ENCODE data around the gene HTR4.

The HTR4 gene

DNA sequence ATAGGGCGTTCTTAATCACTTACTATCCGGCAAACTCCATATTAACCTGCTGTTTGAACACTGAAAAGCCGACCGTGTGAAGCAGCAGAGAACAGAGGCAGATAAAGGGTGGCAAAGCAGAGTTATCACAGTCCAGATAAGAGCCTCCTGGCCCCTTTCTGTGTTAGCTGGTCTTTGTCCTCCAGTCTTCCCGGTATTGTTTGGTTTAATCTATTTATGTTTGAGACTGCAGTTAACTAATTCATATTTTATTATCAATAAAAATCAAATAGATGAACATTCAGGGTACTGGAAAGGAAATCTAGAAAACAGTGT lies 6.0 kb upstream of the HTR4 start:
- DNase-seq, result no peak

DNA sequence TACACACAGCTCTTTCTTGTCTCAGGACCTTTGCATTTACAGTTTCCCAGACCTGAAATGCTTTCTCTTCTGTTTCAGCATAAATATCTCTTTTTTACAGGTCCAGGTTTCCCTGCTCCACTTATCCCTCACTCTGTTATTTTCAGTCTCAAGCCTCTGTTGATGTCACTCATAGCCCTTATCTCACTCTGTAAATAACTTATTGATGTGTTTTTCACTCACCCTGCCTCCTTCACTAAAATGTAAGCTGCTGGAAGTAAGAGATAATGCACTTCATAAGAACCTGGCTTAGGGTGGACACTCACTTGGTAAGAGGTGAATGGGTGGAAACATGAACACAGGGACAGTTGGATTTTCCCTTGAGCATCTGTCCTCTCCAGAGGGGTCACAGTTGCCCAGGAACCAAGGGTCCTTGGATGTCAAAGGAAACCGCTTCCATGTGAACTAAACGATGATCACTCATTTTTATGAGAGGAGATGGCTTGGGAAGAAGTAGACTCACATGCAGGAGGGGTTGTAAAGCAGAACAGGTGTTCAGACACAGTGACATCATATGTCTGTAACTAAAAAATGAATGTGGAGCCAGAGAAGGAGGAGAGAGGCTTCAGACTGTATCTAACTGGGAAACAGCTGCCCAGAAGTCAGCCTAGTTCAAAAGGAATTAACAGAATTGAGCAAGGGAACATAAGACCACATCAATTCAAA lies 5.5 kb upstream of the HTR4 start:
- no peak for DNase-seq

DNA sequence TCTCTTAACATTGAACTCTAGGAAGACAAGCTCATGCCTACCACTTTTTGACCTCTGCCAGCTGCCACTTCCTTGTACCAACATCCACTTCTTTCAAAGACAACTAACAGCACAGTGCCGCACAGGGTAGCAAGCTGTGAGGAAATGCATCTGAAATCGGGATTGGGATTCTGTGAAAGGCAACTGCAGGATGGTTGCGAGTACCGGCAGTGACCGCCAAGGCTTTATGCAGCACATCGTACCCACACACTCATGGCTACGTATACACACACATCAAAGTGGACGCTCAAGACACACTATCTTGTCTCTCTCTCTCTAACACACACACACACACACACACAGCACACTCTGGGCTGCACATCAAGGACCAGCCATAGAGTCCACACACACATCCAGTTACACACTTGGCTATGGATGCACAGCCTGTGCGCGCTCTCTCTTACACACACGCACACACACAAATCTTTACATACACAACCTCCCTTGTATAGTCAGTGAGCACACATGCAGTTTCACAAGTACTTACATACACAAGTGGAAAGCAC lies 964 bp downstream of the HTR4 start:
- DNase-seq, result no peak

DNA sequence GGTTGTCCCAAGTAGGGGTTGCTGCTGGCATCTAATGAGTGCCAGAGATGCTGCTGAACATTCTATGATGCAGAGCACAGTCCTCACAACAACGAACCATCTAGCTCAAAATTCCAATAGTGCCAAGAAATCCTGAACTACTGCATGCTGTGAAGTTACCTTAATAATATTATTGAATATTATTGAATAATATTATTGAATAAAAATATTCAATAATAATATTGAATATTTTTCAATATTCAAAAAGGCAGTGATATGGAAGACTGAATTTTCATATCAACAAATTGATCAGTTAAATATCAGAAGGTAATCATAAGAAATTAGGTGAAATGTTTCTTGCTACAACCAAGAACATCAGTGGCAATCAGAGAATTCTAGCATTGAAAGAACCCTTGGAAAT lies 2.8 kb downstream of the HTR4 start:
- no peak for DNase-seq

DNA sequence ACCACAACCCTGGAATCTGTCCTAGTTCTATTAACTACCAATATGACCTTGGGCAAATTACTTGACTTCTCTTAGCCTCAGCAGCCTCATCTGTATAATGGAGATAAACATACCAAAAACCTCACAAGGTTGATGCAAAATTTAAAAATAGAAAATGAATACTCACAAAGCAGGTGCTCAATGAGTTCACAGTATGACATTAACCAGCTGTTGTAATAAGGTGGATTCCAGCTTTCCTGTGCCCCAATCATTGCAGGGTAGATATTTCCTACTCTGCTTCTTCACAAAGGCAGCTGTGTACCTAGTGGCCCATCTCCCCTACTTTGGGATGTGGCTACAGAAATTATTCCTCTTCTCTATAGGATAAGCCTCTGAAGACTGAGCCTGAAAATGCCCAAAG lies 8.8 kb downstream of the HTR4 start:
- DNase-seq, result no peak

DNA sequence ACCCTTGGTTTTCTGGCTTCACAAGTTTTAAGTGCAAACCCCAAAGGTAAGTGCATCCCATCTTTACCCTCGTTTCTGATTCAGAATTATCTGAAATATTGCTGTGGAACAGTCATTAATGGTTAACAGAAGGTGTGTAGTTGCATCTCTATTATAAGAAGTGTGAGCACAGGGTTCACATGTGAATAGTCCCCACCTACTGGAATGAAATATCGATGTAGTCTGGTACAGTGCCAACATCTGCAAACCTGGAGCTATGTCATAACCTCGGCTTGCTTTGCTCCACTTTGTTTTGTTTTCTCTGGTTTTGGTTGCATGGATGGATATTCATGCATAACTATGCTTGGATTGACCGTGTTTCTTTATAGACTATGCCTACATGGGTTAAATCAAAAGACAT lies 12.6 kb downstream of the HTR4 start:
- no peak for DNase-seq

DNA sequence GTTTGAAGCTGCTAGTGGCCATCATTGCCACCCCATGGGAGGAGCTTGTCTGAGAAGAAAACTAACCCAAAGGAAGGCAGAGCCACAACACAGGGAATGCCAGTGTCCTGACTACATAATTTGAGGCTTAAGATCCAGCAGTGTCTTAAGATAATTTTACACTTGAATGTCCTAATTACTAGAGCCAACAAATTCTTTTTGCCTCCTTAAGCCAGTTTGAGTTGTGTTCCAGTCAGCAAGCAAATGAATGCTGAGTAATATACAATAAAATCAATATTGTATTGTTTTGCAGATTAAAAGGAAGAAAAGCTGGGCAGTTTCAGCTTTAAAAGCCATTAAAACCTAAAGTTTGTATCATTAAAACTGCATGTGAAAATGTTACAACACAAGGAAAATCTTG lies 13.9 kb downstream of the HTR4 start:
- no peak for DNase-seq

DNA sequence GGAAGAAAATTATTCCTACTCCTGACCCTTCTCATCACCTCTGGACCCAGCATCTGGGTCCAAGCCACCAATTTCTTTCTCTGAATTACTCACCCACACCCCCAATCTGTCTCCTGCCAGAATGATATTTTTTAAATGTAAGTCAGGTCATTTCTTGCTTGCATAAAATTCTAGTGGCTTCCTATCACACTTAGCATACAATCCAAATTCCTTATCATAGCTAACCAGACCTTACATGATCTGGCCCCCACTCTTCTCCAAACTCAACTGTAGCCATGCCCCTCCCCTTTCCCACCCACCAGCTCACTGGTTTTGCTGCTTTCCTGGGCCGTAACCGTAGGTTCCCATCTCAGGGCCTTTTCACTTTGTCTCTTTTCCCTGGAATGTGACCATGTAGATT lies 15.2 kb downstream of the HTR4 start:
- DNase-seq, result no peak

DNA sequence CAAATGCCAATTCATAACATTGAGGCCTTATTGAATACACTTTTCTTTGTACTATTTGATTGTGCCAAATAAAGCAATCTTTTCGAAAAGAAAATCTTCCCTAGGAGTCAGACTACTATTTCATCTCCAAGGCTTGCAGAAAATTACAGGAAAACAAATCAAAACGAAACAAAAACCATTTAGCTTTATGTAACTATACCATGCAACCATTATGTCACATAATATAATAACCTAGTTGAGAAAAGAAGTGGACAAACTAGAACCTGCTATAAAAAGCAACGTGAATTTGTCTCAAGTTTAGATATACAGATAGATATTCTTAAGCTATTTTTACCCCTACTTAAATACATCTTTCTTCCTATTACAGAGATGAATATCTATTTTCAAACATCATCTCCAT lies 18.0 kb downstream of the HTR4 start:
- no peak for DNase-seq

DNA sequence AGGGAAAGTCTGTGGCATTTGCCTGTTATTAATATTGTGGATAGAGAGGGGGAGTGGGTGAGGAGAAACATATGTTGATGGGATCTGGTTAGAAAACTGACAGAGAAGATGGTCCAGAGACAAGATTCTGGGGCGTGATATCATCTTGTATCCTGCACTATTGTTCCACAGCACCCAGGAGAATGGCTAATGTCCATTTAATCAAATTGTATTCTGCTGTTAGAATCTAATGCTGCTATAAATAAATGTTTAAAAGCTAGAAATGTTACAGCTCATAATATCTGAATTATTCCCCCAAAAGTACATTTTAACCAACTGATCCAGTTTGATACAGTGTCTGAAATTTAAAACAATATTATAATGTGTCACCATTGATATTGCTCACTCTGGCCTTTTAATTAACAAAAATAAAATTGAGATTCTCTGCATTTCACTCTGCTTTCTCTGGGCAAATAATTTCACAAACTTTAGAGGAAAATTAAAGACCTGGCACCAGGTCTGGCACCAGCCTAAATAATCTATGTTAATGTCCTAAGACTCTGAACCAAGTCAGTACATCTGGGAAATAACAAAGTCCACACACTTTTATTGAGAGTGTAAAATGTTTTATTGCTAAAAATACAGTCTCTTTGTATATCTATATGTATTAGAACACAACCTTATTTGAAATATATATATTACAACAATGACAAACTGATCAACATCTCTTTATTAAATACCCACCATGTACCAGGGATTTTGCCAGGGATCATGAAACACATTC lies 18.8 kb downstream of the HTR4 start:
- no peak for DNase-seq

DNA sequence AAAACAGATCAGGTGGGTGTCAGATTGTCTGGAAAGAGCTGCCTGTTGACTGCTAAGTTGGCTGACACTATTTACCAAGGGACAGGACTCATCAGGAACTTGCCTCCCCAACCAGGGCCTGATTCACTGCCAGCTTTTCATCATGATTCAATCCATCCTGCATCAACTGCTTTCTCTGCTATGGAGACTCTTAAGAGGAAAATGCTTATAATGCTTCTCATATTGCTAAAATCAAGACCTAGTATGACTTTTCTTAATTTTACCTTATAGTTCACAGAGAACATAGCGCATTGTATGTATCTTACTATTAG lies 21.3 kb downstream of the HTR4 start:
- no peak for DNase-seq

DNA sequence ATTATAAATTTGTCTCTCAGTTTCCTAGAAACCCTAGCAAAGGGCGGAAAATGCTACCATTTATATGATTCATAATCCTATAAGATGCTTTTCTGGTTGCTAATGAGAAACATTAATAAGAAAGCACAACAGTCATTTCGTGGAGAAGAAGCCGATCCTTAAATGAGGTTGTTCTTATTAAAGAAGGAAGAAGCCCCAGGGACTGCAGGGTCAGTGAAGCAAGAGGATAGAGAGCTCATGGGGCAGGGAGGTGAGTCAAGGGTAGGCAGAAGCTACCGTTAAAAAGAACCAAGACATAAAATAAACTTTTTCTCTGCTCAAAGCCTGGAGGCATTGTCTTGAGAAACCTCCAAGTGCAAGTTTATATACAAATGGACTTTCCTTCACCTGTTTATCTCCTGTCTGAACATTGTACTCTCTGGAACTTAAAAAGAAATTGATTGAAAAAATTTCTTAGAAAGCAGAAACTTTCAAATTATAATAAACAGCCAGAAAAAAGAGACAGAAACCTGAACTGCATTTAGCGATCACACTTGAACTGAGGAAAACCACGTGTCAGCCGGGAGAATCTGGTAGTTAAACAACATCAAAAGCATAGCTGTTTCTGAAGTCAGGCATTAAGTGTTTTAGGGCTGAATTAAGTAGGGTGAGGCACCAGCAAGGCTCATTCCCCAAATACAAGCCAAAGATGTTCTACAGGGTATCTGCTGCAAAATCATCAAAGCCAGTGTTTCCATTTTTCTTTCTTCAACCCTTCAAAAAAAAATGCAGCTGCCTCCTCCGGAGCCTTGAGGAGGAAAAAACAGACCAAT lies 21.9 kb downstream of the HTR4 start:
- DNase-seq, result no peak

DNA sequence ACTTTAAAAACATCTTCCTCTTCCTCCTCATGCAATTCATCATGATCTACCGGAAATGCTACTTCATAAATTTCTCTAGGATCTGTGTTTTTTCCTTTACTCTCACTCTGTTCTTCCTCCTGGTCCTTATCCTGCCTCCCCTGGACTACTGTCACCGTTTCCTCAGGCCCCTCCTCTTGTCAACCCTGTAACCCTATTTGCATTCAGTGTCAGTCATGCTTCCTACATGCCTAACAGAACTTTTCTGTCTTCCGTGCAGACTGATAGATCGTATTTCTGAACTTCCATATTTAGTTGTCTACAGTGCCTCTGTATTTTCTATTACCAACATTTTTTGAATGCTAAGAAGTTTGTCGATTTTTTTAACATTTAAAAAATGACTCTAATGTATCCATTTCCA lies 27.3 kb downstream of the HTR4 start:
- no peak for DNase-seq

DNA sequence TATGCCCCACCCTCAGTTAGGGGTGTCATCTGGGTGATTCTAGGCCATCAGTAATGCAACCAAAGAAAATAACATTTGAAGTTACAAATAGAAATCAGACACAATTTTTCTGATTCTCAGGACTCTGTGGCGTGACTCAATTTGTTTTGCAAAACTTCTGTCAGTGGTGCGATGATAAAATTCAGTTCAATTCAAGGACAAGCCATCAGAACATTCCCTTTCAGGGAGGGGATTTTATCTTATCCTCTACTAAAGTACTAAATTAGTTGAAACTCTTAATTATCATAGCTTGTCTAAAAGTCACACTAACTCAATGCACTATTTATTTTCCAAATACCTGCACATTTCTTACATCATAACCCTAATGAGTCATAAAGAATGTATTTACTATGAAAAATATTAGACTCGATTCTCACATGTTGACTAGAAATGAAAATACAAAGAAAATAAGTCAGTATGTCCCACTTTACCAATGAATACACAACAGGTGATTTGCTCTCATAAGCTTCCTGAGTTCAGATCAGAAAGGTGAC lies 28.2 kb downstream of the HTR4 start:
- DNase-seq, result no peak

DNA sequence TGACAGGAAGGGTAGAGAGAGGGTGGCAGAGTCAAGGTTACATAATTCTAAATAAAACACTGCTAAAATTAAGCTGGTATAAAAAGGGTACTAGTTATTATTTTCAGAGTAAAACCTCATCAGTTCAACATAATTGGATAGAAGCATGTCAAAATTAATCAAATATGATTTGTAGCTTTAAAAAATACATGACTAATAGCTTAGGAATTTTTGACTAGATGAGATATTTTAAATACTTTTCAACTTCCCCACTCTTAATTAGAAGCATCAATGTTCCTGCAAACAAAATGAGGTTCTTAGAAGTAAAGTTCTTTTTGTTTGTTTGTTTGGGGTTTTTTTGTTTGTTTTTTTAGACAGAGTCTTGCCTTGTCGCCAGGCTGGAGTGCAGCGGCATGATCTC lies 29.1 kb downstream of the HTR4 start:
- no peak for DNase-seq

DNA sequence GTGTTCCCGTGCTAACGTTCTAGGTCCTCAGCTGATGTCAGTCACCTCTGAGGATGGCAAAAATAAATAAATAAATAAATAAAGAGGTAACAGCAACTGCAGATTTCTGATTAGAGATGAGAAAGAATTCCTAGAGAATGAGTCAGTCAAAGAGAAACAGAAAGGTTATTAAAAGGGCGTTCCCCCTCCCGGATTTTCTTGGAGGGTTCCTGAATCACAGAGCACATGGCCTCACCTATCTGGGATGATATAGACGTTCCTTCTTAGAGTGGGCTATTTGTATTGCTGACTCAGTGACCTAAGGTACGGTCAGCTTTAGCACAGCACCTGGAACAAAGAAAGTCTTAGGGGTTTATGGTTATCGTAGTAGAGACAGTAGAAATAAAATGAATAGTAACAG lies 30.6 kb downstream of the HTR4 start:
- no peak for DNase-seq

DNA sequence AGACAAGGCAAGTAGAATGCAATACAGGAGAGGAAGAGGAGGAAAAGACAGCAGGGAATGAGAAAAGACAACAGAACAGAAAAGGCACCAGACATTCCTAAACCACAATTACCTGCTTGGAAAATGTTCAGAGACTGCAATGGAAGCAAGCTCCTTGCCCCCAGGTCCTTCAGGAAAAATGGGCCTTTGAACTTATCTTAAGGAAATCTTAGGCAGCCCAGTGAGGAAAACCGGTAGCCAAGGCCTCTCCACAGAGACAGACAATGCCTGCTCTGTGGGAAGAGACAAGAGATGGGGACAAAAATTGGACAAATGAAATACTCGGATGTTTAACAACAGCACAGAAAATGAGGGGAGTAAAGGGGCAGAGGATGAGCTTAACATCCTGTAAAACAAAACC lies 31.2 kb downstream of the HTR4 start:
- DNase-seq, result no peak

DNA sequence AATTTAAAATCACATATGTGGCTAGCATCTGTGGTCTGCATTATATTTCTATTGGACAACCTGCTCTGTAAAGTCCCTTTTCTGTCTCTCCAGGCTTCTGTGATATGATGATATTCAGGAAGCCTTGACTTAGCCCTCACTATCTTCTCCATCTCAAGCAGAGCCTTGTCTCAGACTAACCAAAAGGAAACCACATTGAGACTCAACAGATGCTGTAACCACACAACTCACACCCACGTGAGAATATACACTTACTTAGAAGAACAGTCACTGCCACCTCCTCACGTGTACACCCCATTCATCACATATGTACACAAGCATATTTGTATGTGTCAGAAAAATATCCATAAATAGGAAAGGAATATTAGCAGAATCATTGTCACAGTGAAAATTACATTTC lies 33.6 kb downstream of the HTR4 start:
- no peak for DNase-seq

DNA sequence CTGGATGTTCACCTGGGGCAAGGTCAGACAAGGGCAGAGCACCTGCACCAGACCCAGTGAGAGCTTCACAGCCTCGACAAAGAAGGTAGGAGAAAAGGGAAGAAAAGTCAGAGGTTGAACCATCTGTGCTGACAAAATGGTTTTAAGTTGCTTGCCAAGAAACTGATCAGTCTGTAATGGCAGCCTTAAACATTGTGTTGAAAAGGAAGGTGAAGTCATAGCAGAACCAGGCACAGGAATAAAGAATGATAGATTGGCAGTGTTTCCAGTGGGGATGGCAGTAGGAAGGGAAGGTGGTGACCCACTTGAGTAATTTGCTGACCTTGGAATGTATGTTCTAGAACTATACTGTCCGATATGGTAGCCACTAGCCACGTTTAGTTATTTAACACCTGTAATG lies 34.2 kb downstream of the HTR4 start:
- no peak for DNase-seq

DNA sequence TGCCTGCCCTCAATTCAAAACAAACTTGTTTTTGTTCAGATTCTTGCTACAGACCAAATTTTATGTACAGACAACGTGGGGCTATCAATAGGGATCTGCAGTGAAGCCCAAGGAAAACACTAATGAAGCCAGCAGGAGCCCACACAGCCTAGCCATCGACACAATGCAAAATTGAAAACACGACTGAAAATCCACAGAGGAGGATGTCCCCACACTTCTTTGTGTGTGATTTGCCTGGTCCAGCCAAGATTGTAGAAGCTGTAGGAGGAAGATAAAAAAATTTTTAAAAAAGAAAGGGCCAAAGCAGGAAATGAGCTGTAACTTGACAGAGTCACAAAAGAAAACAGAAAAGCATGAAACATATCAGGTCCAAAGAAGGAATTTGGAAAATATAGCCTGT lies 34.8 kb downstream of the HTR4 start:
- DNase-seq, result no peak

DNA sequence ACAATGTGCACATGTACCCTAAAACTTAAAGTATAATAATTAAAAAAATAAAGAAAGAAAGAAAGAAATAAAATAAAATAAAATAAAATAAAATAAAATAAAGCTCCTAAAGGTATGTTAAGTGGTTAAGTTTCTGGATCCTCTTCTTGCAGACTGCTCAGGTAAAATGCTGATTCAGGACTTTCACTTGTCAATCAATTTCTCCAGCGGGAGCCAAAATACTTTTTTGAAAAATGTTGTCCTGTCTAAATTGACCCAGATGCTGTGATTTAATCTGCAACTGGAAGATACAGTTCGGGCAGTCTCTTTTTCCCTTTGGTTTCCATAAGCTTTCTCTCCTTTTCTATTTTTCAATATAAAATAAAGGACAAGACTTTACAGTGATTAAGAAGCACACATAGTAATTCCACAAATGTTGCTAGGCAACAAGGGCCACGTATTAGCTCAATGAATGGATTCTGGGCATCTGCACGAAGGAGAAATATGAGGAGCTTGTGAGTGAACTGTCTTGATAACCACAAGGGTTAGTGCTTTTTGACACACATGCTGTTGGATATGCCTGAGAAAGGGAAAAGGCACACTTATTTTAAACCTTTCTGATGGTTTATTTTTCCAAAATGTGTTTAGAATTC lies 38.6 kb downstream of the HTR4 start:
- DNase-seq, result no peak

DNA sequence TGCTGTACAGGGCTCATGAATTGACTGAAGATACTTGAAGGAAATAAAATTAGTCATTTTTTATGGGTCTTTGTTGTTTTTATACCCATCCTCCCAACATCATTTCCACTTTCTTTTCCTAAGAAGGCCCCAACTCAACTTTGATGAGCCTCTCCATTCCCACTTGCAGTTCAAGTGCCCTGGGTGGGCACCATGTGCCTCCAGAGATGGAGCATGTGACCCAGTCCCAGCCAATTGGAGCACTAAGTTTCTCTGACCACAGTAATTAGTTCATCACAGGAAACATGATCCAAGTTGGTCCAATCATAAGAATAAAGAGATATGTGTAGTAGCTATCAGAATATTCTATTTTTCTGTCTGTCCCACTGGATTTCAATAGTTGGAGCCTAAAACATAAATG lies 46.9 kb downstream of the HTR4 start:
- no peak for DNase-seq

DNA sequence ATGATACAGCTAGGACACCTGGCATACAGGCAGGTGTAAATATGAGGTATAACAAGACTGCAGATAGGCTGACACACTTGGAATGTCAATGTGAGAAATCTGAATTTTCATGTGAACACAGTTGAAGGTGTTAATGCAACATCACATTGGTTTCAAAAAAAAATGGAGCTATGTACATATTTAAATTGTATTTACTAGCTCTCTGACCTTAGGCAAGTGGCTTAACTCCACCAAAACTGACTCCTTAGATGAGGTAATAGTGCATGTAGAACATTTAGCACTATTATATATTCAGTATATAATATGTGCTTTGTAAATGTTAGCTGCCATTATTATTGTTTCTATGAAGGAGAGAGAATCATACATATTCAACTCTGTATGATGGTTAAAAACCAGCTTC lies 48.0 kb downstream of the HTR4 start:
- no peak for DNase-seq

All from activated gamma-delta T cell treated with Interleukin-2 at 50 U/mL for 16 hours (primary cell).